Uterus (tissue), 2 donors: ENCODE measurements around the gene RAPSN.

ENCODE experiments used
- POLR2A ChIP-seq, 2 donors: fragments of 450-650 bp; IDR thresholded peaks; one replicate each; pipeline ENCODE4 v1.6.1; 2016; ENCODE audit warnings: antibody characterized with exemption in 2 of 2, mild to moderate bottlenecking in 1 of 2, moderate library complexity in 1 of 2
- TF ChIP-seq, protein P1 (sequence below), 4 experiments: fragments of 200-600 bp in 2 of 4; fragments of 450-650 bp in 2 of 4; sonication (generic) in 2 of 4; IDR thresholded peaks; one replicate each; pipeline ENCODE4 v1.5.1; 2016 to 2019; ENCODE audit warnings: antibody characterized with exemption in 4 of 4, mild to moderate bottlenecking in 2 of 4, moderate library complexity in 1 of 4

DNA sequence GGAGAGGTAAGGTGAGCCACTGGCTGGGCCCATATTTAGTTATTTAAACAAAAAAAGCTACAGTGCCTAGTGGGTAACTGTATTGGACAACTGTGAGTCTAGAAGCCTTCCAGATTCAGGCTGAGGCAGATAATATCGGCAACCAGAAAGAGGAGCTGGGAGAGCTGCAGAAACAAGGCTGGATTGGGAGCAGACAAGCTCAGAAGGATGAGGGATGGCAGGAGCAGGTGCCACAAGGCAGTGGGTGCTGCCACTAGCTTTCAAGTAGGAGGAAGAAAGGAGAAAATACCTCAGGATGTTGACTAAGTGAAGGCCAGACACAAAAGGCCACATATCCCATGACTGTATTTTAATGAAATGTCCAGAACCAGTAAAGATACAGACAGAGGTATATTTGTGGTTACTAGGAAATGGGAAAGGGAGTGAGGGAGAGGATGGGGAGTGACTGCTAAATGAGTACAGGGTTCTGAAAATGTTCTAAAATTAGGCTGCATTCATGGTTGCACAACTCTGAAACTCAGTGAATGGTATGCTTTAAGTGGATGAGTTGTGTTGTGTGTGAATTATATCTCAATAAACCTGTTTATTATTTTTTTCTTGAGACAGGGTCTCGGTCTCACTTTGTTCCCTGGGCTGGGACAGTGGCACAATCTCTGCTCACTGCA is 11.8 kb upstream of the RAPSN start:
- TF ChIP-seq, protein P1, sequence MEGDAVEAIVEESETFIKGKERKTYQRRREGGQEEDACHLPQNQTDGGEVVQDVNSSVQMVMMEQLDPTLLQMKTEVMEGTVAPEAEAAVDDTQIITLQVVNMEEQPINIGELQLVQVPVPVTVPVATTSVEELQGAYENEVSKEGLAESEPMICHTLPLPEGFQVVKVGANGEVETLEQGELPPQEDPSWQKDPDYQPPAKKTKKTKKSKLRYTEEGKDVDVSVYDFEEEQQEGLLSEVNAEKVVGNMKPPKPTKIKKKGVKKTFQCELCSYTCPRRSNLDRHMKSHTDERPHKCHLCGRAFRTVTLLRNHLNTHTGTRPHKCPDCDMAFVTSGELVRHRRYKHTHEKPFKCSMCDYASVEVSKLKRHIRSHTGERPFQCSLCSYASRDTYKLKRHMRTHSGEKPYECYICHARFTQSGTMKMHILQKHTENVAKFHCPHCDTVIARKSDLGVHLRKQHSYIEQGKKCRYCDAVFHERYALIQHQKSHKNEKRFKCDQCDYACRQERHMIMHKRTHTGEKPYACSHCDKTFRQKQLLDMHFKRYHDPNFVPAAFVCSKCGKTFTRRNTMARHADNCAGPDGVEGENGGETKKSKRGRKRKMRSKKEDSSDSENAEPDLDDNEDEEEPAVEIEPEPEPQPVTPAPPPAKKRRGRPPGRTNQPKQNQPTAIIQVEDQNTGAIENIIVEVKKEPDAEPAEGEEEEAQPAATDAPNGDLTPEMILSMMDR (IDR thresholded peaks at IDR 0.05), result no peak
- no peak for TF ChIP-seq POLR2A (IDR thresholded peaks at IDR 0.05)
